ENCODE data around the gene MBTPS1. TPM values are rescaled to one million over a fixed set of nuclear protein-coding genes. Genes with fewer than 3 reads are reported as not detected.

MBTPS1 gene
- total and polyA plus RNA-seq, 11 donors = 37.2 to 91.4 (median 67.7) TPM

- H3K27ac ChIP-seq = peak overlapping the region; percentile 23 to 86 (median 66)
- intact Hi-C loops (cut with DNase I) = loop anchor here in 6 of 10 donors (5.0 to 10.0 kb wide), 5 partner anchors 58 to 398 kb away; partner anchors contain the start of genes TAF1C (in 2 of the 6), DNAAF1 (in 1 of the 6) and HSDL1 (in 1 of the 6)
Measured at GRCh38 chr16:84087001-84087400, 29.7 kb downstream of the MBTPS1 start.

GRCh38 chr16:84086341-84086740, 30.4 kb downstream of the MBTPS1 start:
- DNase-seq (peak; percentile 65 to 88 (median 73)), ATAC-seq (peak; percentile 84 to 90 (median 88))
- H3K27me3 ChIP-seq = no peaks in the 10 kb centered on the region
- H3K9me3 ChIP-seq = no peaks in the 10 kb centered on the region
- H3K36me3 ChIP-seq = peaks cover 0 to 99% (median 88%) of the 10 kb centered on the region in 9 donors
- H3K4me1 ChIP-seq = peaks cover 0 to 54% (median 9%) of the 10 kb centered on the region in 12 donors
- intact Hi-C loops (cut with DNase I) = loop anchor here in 6 of 10 donors (5.0 to 10.0 kb wide), 5 partner anchors 58 to 398 kb away; partner anchors contain the start of genes TAF1C (in 2 of the 6), DNAAF1 (in 1 of the 6) and HSDL1 (in 1 of the 6)
- TF ChIP-seq CTCF (IDR thresholded peaks at IDR 0.05) (no peak), POLR2A (IDR thresholded peaks at IDR 0.05) (no peak)
- H3K4me3 ChIP-seq = no peak overlapping the region
- H3K27ac ChIP-seq = peak overlapping the region; percentile 44 to 86 (median 66)
- WGBS, 4 donors = 35 to 48% (median 40%) methylated on average over 10 to 11 of the region's 11 CpGs

More at GRCh38 chr16:84087001-84087400, 29.7 kb downstream of the MBTPS1 start:
- 56 to 68% (median 61%) methylated on average over 8 to 12 of the region's 12 CpGs for WGBS, 4 donors
- H3K4me1 ChIP-seq = peaks cover 0 to 53% (median 9%) of the 10 kb centered on the region in 12 donors
- H3K9me3 ChIP-seq = no peaks in the 10 kb centered on the region
- peaks cover 0 to 99% (median 88%) of the 10 kb centered on the region in 9 donors for H3K36me3 ChIP-seq
- ATAC-seq (no peak), DNase-seq (no peak)
- TF ChIP-seq CTCF (IDR thresholded peaks at IDR 0.05) (no peak), POLR2A (IDR thresholded peaks at IDR 0.05) (no peak)
- no peak overlapping the region for H3K4me3 ChIP-seq
- no peaks in the 10 kb centered on the region for H3K27me3 ChIP-seq

GRCh38 chr16:84085773-84086172, 31.0 kb downstream of the MBTPS1 start:
- H3K4me1 ChIP-seq = peaks cover 0 to 54% (median 9%) of the 10 kb centered on the region in 12 donors
- intact Hi-C loops (cut with DNase I) = loop anchor here in 7 of 10 donors (2.0 to 10.0 kb wide), 7 partner anchors 31 to 399 kb away; partner anchors contain the start of genes TAF1C (in 2 of the 7), DNAAF1 (in 1 of the 7), HSDL1 (in 1 of the 7) and MBTPS1 (in 1 of the 7)
- WGBS, 4 donors = 42 to 53% (median 49%) methylated on average over 6 of the region's 6 CpGs
- no peaks in the 10 kb centered on the region for H3K27me3 ChIP-seq
- no peaks in the 10 kb centered on the region for H3K9me3 ChIP-seq
- peaks cover 0 to 99% (median 88%) of the 10 kb centered on the region in 9 donors for H3K36me3 ChIP-seq
- no peak overlapping the region for H3K4me3 ChIP-seq
- H3K27ac ChIP-seq = peak overlapping the region; percentile 44 to 86 (median 66)
- TF ChIP-seq CTCF (IDR thresholded peaks at IDR 0.05) (no peak), POLR2A (IDR thresholded peaks at IDR 0.05) (no peak)
- no peak for DNase-seq
- ATAC-seq = no peak

DNA sequence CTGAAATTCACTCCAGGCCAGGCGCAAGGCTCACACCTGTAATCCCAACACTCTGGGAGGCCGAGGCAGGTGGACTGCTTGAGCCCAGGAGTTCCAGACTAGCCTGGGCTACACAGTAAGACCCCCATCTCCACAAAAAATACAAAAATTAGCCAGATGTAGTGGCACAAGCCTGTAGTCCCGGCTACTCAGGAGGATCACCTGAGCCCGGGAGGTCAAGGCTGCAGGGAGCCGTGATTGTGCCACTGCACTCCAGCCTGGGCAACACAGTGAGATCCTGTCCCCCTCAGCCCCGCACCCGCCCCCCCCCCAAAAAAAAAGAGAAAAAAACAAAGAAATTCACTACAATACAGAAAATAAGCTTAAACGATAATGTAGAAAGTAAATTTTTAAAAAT, 31.5 kb downstream of the MBTPS1 start:
- peak overlapping the region in 10 of 12 donors; percentile 18 to 86 (median 62) for H3K27ac ChIP-seq
- intact Hi-C loops (cut with DNase I) = loop anchor here in 7 of 10 donors (2.0 to 10.0 kb wide), 7 partner anchors 32 to 400 kb away; partner anchors contain the start of genes TAF1C (in 2 of the 7), DNAAF1 (in 1 of the 7), HSDL1 (in 1 of the 7) and MBTPS1 (in 1 of the 7)

More for the DNA sequence above, 31.5 kb downstream of the MBTPS1 start:
- 84 to 92% (median 90%) methylated on average over 8 of the region's 8 CpGs for WGBS, 4 donors
- no peak for TF ChIP-seq CTCF (IDR thresholded peaks at IDR 0.05)
- no peak for TF ChIP-seq POLR2A (IDR thresholded peaks at IDR 0.05)
- Histone ChIP-seq H3K9me3 (no peaks in the 10 kb centered on the region), H3K4me3 (no peak overlapping the region), H3K36me3 (peaks cover 0 to 99% (median 88%) of the 10 kb centered on the region in 9 donors), H3K27me3 (no peaks in the 10 kb centered on the region), H3K4me1 (peaks cover 0 to 54% (median 13%) of the 10 kb centered on the region in 12 donors)
- no peak for DNase-seq
- no peak for ATAC-seq

Measured in heart left ventricle (tissue), 16 donors.